Nephron progenitor cell (in vitro differentiated cells): ENCODE measurements around the gene SLCO4C1.

Experiments
- DNase-seq: peaks from one replicate; pipeline ENCODE4 v3.0.0; 2021
- H3K27ac Mint-ChIP-seq: 2 replicates; pipeline ENCODE4 v1.8.0; 2021; ENCODE audit warnings: mild to moderate bottlenecking, moderate library complexity, mixed read lengths
- H3K27me3 Mint-ChIP-seq: 2 replicates; pipeline ENCODE4 v1.8.0; 2021; ENCODE audit warnings: mild to moderate bottlenecking, low read depth, mixed read lengths; ENCODE audit not compliant: poor library complexity
- H3K36me3 Mint-ChIP-seq: 2 replicates; pipeline ENCODE4 v1.8.0; 2021; ENCODE audit warnings: low read depth, mixed read lengths
- H3K4me1 Mint-ChIP-seq: 2 replicates; pipeline ENCODE4 v1.8.0; 2021; ENCODE audit warnings: mixed read lengths
- H3K4me3 Mint-ChIP-seq: 2 replicates; pipeline ENCODE4 v1.8.0; 2021; ENCODE audit warnings: mild to moderate bottlenecking, moderate library complexity, mixed read lengths
- H3K9me3 Mint-ChIP-seq: 2 replicates; pipeline ENCODE4 v1.8.0; 2021; ENCODE audit warnings: mild to moderate bottlenecking, moderate library complexity, mixed read lengths
- TF ChIP-seq, protein P1 (sequence below): fragments of 200-600 bp; sonication (generic); IDR thresholded peaks from 2 replicates; pipeline ENCODE4 v1.5.0; 2021; ENCODE audit warnings: antibody characterized with exemption

Gene SLCO4C1

DNA sequence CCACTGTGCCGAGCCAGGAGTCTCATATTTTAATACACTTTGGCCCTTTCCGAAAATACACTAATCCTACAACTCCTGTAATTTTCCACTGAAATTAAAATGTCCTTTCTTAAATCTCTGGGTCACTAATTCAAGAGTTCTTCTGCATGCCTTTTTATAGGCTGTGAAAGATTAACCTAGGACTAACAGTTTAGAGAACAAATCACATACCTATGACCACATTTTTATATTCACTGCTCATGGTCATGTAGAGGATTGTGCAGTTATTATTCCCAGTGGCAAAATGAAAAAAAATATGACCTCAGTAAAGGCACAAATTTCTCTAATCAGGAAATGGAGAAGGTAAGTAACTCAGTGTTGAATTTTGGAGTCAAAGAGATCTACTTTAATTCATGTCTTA lies 33.4 kb downstream of the SLCO4C1 start:
- Mint-ChIP-seq H3K4me3 (no peak overlapping the region), H3K27me3 (no peaks in the 10 kb centered on the region), H3K9me3 (no peaks in the 10 kb centered on the region), H3K4me1 (no peaks in the 10 kb centered on the region), H3K27ac (peak overlapping the region; percentile 19), H3K36me3 (no peaks in the 10 kb centered on the region)
- TF ChIP-seq, protein P1, sequence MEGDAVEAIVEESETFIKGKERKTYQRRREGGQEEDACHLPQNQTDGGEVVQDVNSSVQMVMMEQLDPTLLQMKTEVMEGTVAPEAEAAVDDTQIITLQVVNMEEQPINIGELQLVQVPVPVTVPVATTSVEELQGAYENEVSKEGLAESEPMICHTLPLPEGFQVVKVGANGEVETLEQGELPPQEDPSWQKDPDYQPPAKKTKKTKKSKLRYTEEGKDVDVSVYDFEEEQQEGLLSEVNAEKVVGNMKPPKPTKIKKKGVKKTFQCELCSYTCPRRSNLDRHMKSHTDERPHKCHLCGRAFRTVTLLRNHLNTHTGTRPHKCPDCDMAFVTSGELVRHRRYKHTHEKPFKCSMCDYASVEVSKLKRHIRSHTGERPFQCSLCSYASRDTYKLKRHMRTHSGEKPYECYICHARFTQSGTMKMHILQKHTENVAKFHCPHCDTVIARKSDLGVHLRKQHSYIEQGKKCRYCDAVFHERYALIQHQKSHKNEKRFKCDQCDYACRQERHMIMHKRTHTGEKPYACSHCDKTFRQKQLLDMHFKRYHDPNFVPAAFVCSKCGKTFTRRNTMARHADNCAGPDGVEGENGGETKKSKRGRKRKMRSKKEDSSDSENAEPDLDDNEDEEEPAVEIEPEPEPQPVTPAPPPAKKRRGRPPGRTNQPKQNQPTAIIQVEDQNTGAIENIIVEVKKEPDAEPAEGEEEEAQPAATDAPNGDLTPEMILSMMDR: no peak
- DNase-seq: no peak

DNA sequence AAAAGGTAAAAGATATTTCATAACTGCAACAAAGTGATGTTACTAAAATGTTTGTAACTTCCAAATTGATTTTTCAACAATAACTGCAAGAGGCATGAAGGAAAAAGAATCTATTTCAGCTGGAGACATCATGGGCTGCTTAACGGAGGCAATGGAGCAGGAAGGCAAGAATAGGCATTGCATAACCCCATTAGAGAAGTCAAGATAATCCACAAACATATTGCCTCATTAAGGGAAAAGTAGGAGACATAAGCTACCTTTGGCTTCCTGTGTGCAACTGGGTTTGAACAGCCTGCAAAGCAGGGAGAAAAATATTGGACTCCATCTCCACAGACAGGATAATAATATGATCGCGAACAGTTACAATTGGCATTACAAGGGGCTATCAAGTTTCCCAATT lies 46.7 kb downstream of the SLCO4C1 start:
- no peaks in the 10 kb centered on the region for H3K27me3 Mint-ChIP-seq
- no peaks in the 10 kb centered on the region for H3K9me3 Mint-ChIP-seq
- DNase-seq: no peak
- H3K27ac Mint-ChIP-seq: no peak overlapping the region
- H3K4me3 Mint-ChIP-seq: no peak overlapping the region
- H3K36me3 Mint-ChIP-seq: no peaks in the 10 kb centered on the region
- TF ChIP-seq, protein P1: no peak
- H3K4me1 Mint-ChIP-seq: no peaks in the 10 kb centered on the region

DNA sequence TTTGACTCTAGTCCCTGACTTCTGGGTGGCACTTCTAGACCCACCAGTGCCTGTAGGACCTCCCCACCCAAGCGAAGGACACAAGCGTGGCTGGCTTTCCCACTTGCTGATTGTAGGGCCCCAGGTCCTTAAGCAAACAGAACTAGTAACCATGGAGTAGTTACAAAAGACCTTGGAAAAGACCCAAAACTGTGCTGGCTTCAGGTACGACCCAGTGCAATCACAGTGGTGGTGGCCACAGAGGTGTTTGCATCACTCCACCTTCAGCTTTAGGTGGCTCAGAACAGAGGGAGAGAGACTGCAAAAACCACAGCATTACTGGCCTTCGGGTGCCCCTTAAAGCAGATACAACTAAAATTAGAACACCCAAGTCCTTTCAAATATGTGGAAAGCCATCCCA lies 52.9 kb downstream of the SLCO4C1 start:
- H3K27ac Mint-ChIP-seq: no peak overlapping the region
- H3K36me3 Mint-ChIP-seq: no peaks in the 10 kb centered on the region
- H3K4me3 Mint-ChIP-seq: no peak overlapping the region
- TF ChIP-seq, protein P1: no peak
- no peaks in the 10 kb centered on the region for H3K9me3 Mint-ChIP-seq
- DNase-seq: no peak
- H3K27me3 Mint-ChIP-seq: no peaks in the 10 kb centered on the region
- H3K4me1 Mint-ChIP-seq: no peaks in the 10 kb centered on the region

DNA sequence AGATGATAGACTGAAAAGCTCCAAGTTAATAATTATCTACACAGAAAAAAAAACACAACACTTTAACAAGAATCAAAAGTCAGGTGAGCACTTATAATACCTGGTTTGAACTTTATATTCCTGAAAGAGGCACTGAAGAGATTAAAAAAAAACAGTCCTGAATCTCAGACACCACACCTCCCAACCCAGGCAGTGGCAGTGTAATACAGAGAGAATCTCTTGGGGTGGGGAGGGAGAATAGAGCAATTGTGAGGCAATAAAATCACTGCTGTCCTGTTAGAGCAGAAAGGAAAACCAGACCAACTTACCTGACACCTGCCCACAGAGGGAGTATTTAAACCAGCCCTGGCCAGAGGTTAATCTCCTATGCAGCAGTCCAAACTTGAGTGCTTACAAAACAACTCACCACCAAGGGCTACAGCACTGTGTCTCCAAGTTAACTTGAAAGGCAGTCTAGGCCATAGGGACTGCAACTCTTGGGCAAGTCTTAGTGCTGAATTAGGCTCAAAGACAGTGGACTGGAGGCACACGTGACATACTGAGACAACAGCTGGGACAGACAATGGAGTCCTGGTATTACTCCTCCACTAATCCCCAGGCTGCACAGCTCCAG lies 54.2 kb downstream of the SLCO4C1 start:
- Mint-ChIP-seq H3K4me3 (no peak overlapping the region), H3K27me3 (no peaks in the 10 kb centered on the region), H3K4me1 (no peaks in the 10 kb centered on the region), H3K9me3 (no peaks in the 10 kb centered on the region), H3K27ac (no peak overlapping the region), H3K36me3 (no peaks in the 10 kb centered on the region)
- TF ChIP-seq, protein P1: no peak
- DNase-seq: no peak

DNA sequence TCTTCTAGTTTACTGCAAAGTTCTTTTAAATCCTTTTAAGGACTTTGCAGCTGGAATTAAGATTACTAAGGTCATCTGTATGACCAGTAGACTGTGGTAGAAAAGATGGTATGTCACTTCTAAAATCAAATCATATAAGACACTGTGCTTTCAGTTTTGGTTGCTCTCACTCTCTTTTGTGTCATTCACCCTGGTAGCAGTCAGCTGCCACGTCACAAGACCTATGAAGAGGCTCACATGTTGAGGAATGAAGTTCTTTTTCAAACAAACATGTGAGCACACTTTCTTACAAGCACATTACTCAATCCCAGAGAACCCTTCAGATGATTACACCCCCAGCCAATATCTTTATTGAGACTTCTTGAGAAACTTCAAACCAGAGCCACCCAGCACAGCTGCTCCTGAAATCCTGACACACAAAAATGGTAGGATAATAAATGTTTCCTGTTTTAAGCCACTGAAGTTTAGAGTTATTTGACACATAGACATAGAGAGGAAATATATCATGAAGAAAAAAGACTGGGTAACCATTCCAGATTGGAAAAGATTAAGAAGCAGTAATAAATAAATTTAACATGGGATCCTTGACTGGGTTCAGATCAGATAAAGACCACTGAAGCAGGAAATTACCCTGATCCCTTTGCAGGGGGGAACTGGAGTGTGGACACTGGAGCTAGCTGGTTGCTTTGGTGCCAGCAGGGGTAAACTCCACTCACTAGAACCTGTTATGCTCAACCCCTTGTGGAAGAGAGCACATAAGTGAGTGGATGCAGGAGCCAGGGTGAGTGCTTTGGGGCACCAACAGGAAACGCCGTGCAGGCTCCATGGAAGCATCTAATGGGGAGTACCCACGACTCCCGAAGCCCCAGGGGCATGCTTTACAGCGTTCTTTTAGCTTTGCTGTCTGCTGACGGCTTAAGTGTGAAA lies 64.1 kb downstream of the SLCO4C1 start:
- Mint-ChIP-seq H3K27ac (no peak overlapping the region), H3K36me3 (no peaks in the 10 kb centered on the region), H3K9me3 (no peaks in the 10 kb centered on the region), H3K4me3 (no peak overlapping the region), H3K4me1 (peaks cover 9% of the 10 kb centered on the region), H3K27me3 (no peaks in the 10 kb centered on the region)
- TF ChIP-seq, protein P1: no peak
- no peak for DNase-seq
